Stimulated activated CD8-positive, alpha-beta memory T cell treated with anti-CD3 and anti-CD28 coated beads, Interleukin-7, amount 100 ng/mL, for 24 hours (primary cell): Measurements from ENCODE around the gene ARHGAP26.

Source experiments
- DNase-seq: peaks from one replicate; pipeline ENCODE4 v3.0.0-alpha.2; 2020; ENCODE audit warnings: low read depth

The ARHGAP26 gene

GRCh38 chr5:142785206-142785605, 15.0 kb downstream of the ARHGAP26 start:
- no peak for DNase-seq

- DNase-seq = no peak
Observed at GRCh38 chr5:142789206-142789605, 19.0 kb downstream of the ARHGAP26 start.

GRCh38 chr5:142792012-142792864, 22.1 kb downstream of the ARHGAP26 start:
- no peak for DNase-seq

GRCh38 chr5:142792865-142793232, 22.7 kb downstream of the ARHGAP26 start:
- DNase-seq = no peak

GRCh38 chr5:142794537-142794936, 24.4 kb downstream of the ARHGAP26 start:
- no peak for DNase-seq

- no peak for DNase-seq
Observed at GRCh38 chr5:142795251-142795650, 25.1 kb downstream of the ARHGAP26 start.

GRCh38 chr5:142796492-142797109, 26.4 kb downstream of the ARHGAP26 start:
- DNase-seq = no peak

- no peak for DNase-seq
Observed at GRCh38 chr5:142797420-142797819, 27.2 kb downstream of the ARHGAP26 start.

- DNase-seq = no peak
Observed at GRCh38 chr5:142798099-142798770, 28.1 kb downstream of the ARHGAP26 start.

GRCh38 chr5:142800776-142801494, 30.8 kb downstream of the ARHGAP26 start:
- no peak for DNase-seq

GRCh38 chr5:142801495-142801871, 31.3 kb downstream of the ARHGAP26 start:
- no peak for DNase-seq

- no peak for DNase-seq
Observed at GRCh38 chr5:142803428-142804125, 33.4 kb downstream of the ARHGAP26 start.

- DNase-seq = no peak
Observed at GRCh38 chr5:142805339-142805738, 35.2 kb downstream of the ARHGAP26 start.

GRCh38 chr5:142806841-142807267, 36.7 kb downstream of the ARHGAP26 start:
- no peak for DNase-seq

GRCh38 chr5:142807372-142807911, 37.3 kb downstream of the ARHGAP26 start:
- no peak for DNase-seq

GRCh38 chr5:142808878-142809598, 38.9 kb downstream of the ARHGAP26 start:
- no peak for DNase-seq

- no peak for DNase-seq
Observed at GRCh38 chr5:142810081-142810480, 39.9 kb downstream of the ARHGAP26 start.

GRCh38 chr5:142810743-142811290, 40.6 kb downstream of the ARHGAP26 start:
- DNase-seq = no peak

GRCh38 chr5:142811866-142812557, 41.8 kb downstream of the ARHGAP26 start:
- DNase-seq = no peak

- no peak for DNase-seq
Observed at GRCh38 chr5:142813220-142813619, 43.0 kb downstream of the ARHGAP26 start.
